Activated naive CD8-positive, alpha-beta T cell treated with anti-CD3 and anti-CD28 coated beads for 36 hours (primary cell): Measurements from ENCODE around the gene GALNT9. TPM values are rescaled to one million over a fixed set of nuclear protein-coding genes. Genes with fewer than 3 reads are reported as not detected.
"Not testable (repeated sequence)": the region's sequence is repeated elsewhere in the genome, so short reads cannot be mapped to it uniquely, and the experiment has no call there.

Experiments
- DNase-seq: peaks from one replicate; pipeline ENCODE4 v3.0.0; 2021
- H3K27ac Mint-ChIP-seq: one replicate; pipeline ENCODE4 v1.8.0; 2022; ENCODE audit warnings: mild to moderate bottlenecking, moderate library complexity, mixed read lengths
- H3K27me3 Mint-ChIP-seq: one replicate; pipeline ENCODE4 v1.8.0; 2022; ENCODE audit warnings: mild to moderate bottlenecking, mixed read lengths
- H3K36me3 Mint-ChIP-seq: one replicate; pipeline ENCODE4 v1.8.0; 2021; ENCODE audit warnings: mild to moderate bottlenecking, mixed read lengths
- H3K4me1 Mint-ChIP-seq: one replicate; pipeline ENCODE4 v1.8.0; 2021; ENCODE audit warnings: mixed read lengths
- H3K4me3 Mint-ChIP-seq: one replicate; pipeline ENCODE4 v1.8.0; 2022; ENCODE audit warnings: mild to moderate bottlenecking, moderate library complexity, mixed read lengths
- H3K9me3 Mint-ChIP-seq: one replicate; pipeline ENCODE4 v1.8.0; 2022; ENCODE audit warnings: mixed read lengths
- total RNA-seq, 2 experiments: library from RNA; stranded (reverse); gene quantifications; one replicate each; pipeline ENCODE4 v1.2.3, GENCODE V29; 2021

The GALNT9 gene
- total RNA-seq, 2 experiments from 2014 or later = not detected

DNA sequence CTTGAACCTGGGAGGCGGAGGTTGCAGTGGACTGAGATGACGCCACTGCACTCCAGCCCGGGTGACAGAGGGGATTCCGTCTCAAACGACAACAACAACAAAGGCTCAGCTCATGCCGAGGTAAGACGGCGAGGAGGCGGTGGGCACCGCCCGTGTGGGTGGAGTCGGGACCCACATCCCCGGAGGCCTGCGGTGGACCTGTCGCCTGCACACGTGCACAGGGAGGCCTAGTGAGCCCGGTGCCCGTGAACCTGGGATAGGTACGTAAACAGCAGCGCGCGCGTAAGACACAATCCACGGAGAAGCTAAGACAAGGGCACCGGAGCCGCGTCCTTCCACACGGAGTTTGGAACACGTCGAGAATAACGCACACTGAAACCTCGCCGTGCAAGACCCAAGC, 78.7 kb downstream of the GALNT9 start:
- H3K27me3 Mint-ChIP-seq = peaks cover 4% of the 10 kb centered on the region

GRCh38 chr12:132249689-132250478, 79.5 kb downstream of the GALNT9 start:
- H3K4me3 Mint-ChIP-seq = no peak overlapping the region
- H3K36me3 Mint-ChIP-seq = no peaks in the 10 kb centered on the region
- no peaks in the 10 kb centered on the region for H3K4me1 Mint-ChIP-seq
- H3K9me3 Mint-ChIP-seq = no peaks in the 10 kb centered on the region
- H3K27ac Mint-ChIP-seq = no peak overlapping the region
- peaks cover 4% of the 10 kb centered on the region for H3K27me3 Mint-ChIP-seq
- DNase-seq = no peak

More for the DNA sequence above, 78.7 kb downstream of the GALNT9 start:
- no peaks in the 10 kb centered on the region for H3K9me3 Mint-ChIP-seq
- H3K36me3 Mint-ChIP-seq = no peaks in the 10 kb centered on the region
- no peak overlapping the region for H3K27ac Mint-ChIP-seq
- H3K4me3 Mint-ChIP-seq = no peak overlapping the region
- no peak for DNase-seq
- no peaks in the 10 kb centered on the region for H3K4me1 Mint-ChIP-seq

DNA sequence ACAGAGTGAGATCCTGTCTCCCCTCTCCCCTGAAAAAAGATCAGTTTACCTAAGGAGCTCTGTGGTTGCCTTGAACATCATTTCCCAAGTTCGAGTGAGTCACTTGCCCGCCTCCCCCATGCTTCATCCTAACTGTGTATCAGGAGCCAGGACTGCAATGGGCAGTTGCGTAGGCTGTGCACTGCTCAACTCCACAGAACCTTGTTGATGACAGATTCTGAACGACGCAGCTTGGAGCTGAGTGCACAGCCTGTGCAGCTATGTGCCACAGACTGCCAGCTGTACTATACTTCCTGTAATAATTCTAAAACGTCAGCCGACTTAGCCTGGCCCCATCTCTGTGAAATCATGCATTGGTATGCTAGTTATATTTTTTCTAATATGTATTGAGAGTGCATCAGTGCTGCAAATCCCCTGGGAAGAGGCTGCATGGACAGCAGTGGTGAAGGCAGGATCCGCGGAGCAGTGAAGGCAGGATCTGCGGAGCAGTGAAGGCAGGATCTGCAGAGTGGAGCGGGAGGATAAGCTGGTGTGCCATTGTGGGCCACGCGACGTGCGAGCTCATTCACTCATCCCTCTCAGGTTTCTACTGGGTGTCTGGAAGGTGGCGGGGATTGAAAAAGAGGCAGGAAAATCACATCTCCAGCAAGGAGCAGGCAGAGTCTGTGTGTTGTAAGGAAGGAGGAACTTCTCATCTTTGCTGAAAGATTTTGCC, 80.8 kb downstream of the GALNT9 start:
- H3K27ac Mint-ChIP-seq = no peak overlapping the region
- no peak for DNase-seq
- no peak overlapping the region for H3K4me3 Mint-ChIP-seq
- H3K27me3 Mint-ChIP-seq = peaks cover 4% of the 10 kb centered on the region
- H3K4me1 Mint-ChIP-seq = no peaks in the 10 kb centered on the region
- H3K36me3 Mint-ChIP-seq = no peaks in the 10 kb centered on the region
- H3K9me3 Mint-ChIP-seq = no peaks in the 10 kb centered on the region

- H3K4me3 Mint-ChIP-seq = no peak overlapping the region
- no peak overlapping the region for H3K27ac Mint-ChIP-seq
- no peaks in the 10 kb centered on the region for H3K9me3 Mint-ChIP-seq
- DNase-seq = no peak
- no peaks in the 10 kb centered on the region for H3K36me3 Mint-ChIP-seq
- H3K4me1 Mint-ChIP-seq = no peaks in the 10 kb centered on the region
- H3K27me3 Mint-ChIP-seq = peaks cover 4% of the 10 kb centered on the region
Observed at GRCh38 chr12:132247718-132248452, 81.5 kb downstream of the GALNT9 start.

DNA sequence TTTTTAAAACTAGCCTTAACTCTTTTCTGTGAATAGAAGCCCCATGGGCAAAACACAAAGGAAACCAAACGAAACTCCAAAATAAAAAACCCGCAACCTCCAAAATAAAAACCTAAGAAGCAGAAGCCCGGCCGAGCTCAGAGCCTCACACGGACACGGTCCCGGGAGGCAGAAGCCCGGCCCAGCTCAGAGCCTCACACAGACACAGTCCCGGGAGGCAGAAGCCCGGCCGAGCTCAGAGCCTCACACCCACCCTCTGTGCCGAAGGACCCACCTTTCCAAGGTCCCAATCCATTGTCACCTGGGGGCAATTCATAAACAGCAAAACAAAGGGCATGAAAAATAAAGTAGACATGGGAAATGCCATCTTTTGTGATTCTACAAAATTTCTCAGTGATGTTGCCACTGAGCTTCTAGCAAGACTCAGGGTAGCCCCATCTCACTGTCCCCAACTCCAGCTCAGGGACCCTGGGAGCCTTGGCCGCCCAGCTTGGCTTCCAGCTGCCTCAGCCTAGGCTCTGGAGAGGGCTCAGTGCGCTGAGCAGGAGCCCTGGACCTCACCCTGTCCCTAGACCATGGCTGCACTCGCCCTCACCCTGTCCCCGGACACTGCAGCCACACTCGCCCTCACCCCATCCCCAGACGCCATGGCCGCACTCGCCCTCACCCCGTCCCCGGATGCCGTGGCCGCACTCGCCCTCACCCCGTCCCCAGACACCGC, 82.2 kb downstream of the GALNT9 start:
- Mint-ChIP-seq H3K4me1 (no peaks in the 10 kb centered on the region), H3K9me3 (no peaks in the 10 kb centered on the region), H3K4me3 (no peak overlapping the region), H3K27ac (no peak overlapping the region), H3K36me3 (no peaks in the 10 kb centered on the region), H3K27me3 (peaks cover 4% of the 10 kb centered on the region)
- DNase-seq = no peak

GRCh38 chr12:132245521-132246101, 83.8 kb downstream of the GALNT9 start:
- no peaks in the 10 kb centered on the region for H3K36me3 Mint-ChIP-seq
- no peak for DNase-seq
- no peak overlapping the region for H3K27ac Mint-ChIP-seq
- H3K27me3 Mint-ChIP-seq = peaks cover 4% of the 10 kb centered on the region
- no peaks in the 10 kb centered on the region for H3K4me1 Mint-ChIP-seq
- no peaks in the 10 kb centered on the region for H3K9me3 Mint-ChIP-seq
- no peak overlapping the region for H3K4me3 Mint-ChIP-seq

DNA sequence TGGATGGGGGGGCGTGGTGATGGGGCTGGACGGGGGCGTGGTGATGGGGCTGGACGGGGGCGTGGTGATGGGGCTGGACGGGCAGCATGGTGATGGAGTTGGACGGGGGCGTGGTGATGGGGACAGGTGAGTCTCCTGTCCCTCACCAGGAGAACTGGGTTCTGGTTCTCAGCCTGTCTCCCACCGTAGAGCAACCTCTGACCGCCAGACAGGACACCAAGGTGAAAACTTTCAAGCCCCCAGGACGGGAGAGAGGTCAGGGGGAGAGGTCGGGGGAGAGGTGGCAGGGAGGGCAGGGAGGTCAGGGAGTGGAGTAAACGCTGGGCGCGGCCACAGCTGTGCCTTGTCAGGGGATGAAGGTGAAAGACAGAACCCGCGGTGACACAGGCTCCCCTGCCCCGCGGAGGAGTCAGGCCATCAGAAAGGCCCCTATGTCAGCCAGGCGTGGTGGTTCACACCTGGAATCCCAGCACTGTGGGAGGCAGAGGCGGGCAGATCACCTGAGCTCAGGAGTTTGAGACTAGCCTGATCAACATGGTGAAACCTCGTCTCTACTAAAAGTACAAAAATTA, 84.6 kb downstream of the GALNT9 start:
- H3K9me3 Mint-ChIP-seq = no peaks in the 10 kb centered on the region

GRCh38 chr12:132243596-132244310, 85.6 kb downstream of the GALNT9 start:
- Mint-ChIP-seq H3K4me1 (no peaks in the 10 kb centered on the region), H3K27ac (no peak overlapping the region), H3K36me3 (no peaks in the 10 kb centered on the region), H3K4me3 (no peak overlapping the region), H3K27me3 (peaks cover 4% of the 10 kb centered on the region), H3K9me3 (no peaks in the 10 kb centered on the region)
- DNase-seq = no peak

More for the DNA sequence above, 84.6 kb downstream of the GALNT9 start:
- Mint-ChIP-seq H3K36me3 (no peaks in the 10 kb centered on the region), H3K27ac (no peak overlapping the region), H3K4me3 (no peak overlapping the region), H3K27me3 (peaks cover 4% of the 10 kb centered on the region), H3K4me1 (no peaks in the 10 kb centered on the region)
- no peak for DNase-seq

DNA sequence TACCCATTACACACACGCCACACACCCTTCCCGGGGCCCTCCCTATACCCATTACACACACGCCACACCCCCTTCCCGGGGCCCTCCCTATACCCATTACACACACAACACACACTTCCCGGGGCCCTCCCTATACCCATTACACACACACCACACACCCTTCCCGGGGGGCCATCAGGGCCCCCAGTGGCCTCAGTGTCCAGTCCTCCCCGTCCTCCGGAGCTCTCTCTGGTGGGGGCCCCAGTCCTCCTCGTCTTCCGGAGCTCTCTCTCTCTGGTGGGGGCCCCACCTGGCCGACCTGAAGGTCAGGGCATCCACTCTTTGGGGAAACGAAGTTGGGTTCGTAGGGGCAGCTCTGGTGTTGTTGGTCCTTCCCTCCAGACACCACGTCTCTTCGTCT, 86.2 kb downstream of the GALNT9 start:
- H3K9me3 Mint-ChIP-seq, H3K27me3 Mint-ChIP-seq, H3K36me3 Mint-ChIP-seq, H3K4me3 Mint-ChIP-seq, H3K4me1 Mint-ChIP-seq, H3K27ac Mint-ChIP-seq, DNase-seq: not testable (repeated sequence)

- H3K27ac Mint-ChIP-seq, H3K4me3 Mint-ChIP-seq, DNase-seq, H3K4me1 Mint-ChIP-seq, H3K27me3 Mint-ChIP-seq, H3K9me3 Mint-ChIP-seq, H3K36me3 Mint-ChIP-seq: not testable (repeated sequence)
Observed at GRCh38 chr12:132240669-132241007, 88.8 kb downstream of the GALNT9 start.

DNA sequence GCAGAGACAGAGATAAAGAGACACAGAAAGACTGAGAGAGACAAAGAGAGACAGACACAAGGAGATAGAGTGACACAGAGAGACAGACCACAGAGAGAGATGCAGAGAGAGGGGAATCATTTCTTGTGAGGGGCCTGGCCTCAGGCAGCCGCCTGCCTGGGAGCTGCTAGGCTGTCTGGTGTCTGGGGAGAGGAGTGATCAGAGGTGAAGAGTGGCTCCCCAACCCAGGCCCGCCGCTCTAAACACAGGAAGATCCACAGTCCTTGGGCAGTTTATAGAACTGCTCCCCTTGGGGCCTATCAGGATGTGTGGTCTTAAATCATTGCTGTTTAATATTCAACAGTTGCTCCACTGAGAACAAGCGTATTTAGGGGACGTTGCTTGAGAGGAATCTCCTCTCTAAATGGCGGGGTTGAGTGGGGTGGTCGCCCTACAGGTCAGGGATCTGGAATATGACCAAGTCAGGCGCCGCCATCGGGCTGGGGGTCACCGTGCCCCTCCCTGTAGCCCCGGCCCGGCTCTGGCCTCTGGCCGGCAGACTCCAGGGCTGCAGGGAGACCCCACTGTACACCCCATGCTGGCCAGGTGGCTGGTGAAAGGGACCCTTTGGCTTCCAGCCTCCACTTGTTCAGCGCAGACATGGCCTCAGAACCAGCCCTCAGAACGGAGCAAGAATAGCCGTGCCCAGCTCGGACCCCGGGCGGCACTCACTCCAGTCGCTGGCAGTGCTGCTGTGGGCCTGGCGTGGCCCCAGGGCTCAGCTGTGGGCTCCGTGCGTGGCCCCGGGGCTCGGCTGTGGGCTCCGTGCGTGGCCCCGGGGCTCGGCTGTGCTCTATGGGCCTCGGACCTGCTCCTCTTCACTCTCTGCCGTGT, 89.4 kb downstream of the GALNT9 start:
- no peak overlapping the region for H3K4me3 Mint-ChIP-seq
- no peak overlapping the region for H3K27ac Mint-ChIP-seq
- H3K27me3 Mint-ChIP-seq = no peaks in the 10 kb centered on the region
- H3K9me3 Mint-ChIP-seq = no peaks in the 10 kb centered on the region
- DNase-seq = no peak
- no peaks in the 10 kb centered on the region for H3K4me1 Mint-ChIP-seq
- H3K36me3 Mint-ChIP-seq = no peaks in the 10 kb centered on the region

- Mint-ChIP-seq H3K27me3 (no peaks in the 10 kb centered on the region), H3K9me3 (no peaks in the 10 kb centered on the region), H3K36me3 (no peaks in the 10 kb centered on the region), H3K4me1 (no peaks in the 10 kb centered on the region), H3K4me3 (no peak overlapping the region), H3K27ac (no peak overlapping the region)
- DNase-seq = no peak
Observed at GRCh38 chr12:132239392-132239791, 90.0 kb downstream of the GALNT9 start.

DNA sequence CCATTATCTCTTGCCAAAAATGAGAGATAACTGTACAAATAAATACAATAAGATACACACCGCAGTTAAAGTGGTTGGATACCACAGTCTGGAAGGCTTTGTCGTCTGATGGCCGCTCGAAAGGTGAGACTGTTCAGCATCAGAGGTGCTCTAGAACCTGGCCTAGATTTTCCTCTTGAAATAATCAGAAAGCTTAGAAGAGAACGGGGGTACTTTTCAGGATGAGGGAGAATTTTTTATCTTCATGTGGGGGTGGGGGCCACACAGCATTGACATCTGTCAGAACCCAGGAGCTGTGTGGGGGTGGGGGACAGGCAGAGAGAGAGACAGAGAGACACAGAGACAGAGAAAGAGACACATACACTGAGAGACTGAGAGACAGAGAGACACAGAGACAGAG, 90.5 kb downstream of the GALNT9 start:
- Mint-ChIP-seq H3K36me3 (no peaks in the 10 kb centered on the region), H3K4me3 (no peak overlapping the region), H3K9me3 (no peaks in the 10 kb centered on the region), H3K4me1 (no peaks in the 10 kb centered on the region), H3K27me3 (no peaks in the 10 kb centered on the region), H3K27ac (no peak overlapping the region)
- DNase-seq = no peak
